Fibroblast of mammary gland (primary cell): ENCODE measurements around the gene TTLL9.

Source experiments
- DNase-seq: peaks from one replicate; pipeline ENCODE4 v3.0.0-alpha.2; 2010; ENCODE audit warnings: low read depth
- H3K4me3 ChIP-seq: 2 replicates; pipeline ENCODE4 v1.5.1; 2011; ENCODE audit warnings: low read depth, mild to moderate bottlenecking, low read length, moderate library complexity; ENCODE audit not compliant: control insufficient read depth
- TF ChIP-seq, protein P1 (sequence below): conservative IDR thresholded peaks from 2 replicates; pipeline ENCODE4 v1.5.1; 2011; ENCODE audit warnings: low read depth, low read length, inconsistent platforms; ENCODE audit not compliant: control insufficient read depth, insufficient read depth

The TTLL9 gene

GRCh38 chr20:31968291-31969126 is 98.1 kb downstream of the TTLL9 start:
- peak; percentile 41 for DNase-seq
- no peak overlapping the region for H3K4me3 ChIP-seq
- TF ChIP-seq, protein P1, sequence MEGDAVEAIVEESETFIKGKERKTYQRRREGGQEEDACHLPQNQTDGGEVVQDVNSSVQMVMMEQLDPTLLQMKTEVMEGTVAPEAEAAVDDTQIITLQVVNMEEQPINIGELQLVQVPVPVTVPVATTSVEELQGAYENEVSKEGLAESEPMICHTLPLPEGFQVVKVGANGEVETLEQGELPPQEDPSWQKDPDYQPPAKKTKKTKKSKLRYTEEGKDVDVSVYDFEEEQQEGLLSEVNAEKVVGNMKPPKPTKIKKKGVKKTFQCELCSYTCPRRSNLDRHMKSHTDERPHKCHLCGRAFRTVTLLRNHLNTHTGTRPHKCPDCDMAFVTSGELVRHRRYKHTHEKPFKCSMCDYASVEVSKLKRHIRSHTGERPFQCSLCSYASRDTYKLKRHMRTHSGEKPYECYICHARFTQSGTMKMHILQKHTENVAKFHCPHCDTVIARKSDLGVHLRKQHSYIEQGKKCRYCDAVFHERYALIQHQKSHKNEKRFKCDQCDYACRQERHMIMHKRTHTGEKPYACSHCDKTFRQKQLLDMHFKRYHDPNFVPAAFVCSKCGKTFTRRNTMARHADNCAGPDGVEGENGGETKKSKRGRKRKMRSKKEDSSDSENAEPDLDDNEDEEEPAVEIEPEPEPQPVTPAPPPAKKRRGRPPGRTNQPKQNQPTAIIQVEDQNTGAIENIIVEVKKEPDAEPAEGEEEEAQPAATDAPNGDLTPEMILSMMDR, result no peak

GRCh38 chr20:31969991-31970390 is 99.6 kb downstream of the TTLL9 start:
- TF ChIP-seq, protein P1, result no peak
- no peak for DNase-seq
- no peak overlapping the region for H3K4me3 ChIP-seq

DNA sequence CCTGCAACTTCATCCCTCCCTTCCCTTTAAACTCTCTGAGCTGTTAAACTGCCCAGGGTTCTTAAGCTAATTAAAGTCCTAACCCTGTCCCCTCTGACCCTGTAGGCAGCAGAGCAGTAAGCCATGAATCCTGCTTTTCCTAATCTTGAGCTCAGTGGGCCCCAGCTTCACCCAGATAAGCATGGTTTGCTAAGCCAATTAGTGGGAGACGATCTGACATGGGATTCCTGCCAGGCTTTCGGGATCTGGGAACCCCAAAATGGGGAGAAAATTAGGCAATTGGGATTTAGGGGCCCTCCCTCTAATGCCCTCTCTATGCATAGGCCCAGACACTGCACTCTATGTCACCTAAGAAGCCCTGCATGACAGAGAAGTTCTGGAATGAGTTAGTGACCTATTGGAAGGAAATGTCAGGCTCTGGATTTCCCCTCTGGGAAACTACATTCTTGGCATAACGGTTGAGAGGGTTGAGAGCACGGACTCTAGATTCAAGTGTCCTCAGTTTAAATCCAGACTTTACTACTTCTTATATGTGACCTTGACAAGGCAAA is 102.1 kb downstream of the TTLL9 start:
- no peak for DNase-seq
- TF ChIP-seq, protein P1, result no peak
- no peak overlapping the region for H3K4me3 ChIP-seq

DNA sequence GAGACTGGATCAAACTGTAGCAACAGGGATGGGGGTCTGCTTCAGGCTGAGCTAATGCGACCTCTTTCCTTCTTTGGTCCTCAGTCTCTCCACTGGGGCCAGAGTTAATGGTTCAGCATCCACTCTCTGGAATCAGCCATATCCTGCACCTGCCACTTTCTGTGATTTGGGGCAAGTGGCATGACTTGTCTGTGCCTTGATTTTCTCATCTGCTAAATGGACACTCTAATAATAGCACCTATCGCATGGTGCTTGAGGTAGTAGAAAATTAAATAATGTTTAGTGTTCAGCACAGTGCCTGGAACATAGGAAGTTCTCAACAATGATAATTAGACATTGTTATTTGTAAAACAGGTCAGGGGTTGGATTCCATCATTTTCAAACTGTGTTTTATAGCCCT is 103.9 kb downstream of the TTLL9 start:
- TF ChIP-seq, protein P1, result no peak
- DNase-seq, result no peak
- no peak overlapping the region for H3K4me3 ChIP-seq

DNA sequence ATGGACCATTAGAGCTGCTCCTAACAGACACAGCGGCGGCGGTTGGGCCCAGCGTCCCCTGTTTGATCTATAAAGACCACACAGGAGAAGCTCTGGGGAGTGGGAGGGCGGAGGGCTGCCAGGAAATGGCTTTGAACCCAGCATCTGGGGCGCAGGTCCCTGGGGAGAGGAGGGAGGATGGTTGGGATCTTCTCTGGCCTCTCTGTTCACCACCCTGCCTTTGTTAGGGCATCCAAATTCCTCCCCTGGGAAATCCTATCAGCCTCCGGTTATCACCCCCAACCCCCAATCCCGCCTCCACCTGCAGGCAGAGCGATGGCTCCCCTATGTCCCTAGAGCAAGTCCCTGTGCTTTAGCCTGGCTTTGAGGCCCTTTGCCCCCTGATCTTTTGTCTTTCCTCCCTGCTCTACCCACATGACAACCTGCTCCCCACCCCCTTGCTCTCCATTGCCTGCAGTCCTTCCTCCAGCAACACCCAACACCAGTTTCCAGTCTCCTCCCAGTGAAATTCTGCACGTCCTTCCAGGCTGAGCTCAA is 104.6 kb downstream of the TTLL9 start:
- DNase-seq, result no peak
- TF ChIP-seq, protein P1, result no peak

DNA sequence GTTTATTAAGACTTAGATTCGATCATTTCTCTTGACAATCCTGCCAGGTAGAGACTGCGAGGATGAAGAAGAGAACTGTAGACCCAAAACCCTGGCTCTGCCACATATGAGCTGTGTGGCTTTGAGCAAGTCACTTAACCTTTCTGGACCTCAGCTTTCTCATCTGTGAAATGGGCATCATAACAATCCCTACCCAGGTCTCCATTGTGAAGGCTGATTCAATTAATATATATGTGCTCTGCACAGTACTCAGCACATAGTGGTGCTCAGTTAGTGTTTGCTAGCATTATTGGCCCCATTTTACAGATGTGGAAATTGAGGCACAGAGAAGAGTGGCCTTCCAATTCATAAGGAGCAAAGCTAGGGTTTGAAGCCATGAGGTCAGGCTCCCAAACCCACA is 105.4 kb downstream of the TTLL9 start:
- TF ChIP-seq, protein P1, result no peak
- H3K4me3 ChIP-seq, result no peak overlapping the region
- DNase-seq, result no peak

More for the DNA sequence above, 104.6 kb downstream of the TTLL9 start:
- H3K4me3 ChIP-seq, result no peak overlapping the region
